ENCODE data around the gene SYMPK. TPM values are rescaled to one million over a fixed set of nuclear protein-coding genes. Genes with fewer than 3 reads are reported as not detected.

Gene SYMPK
- total and polyA plus RNA-seq, 2 donors from 2014 or later: 61.5 to 77.4 TPM

DNA sequence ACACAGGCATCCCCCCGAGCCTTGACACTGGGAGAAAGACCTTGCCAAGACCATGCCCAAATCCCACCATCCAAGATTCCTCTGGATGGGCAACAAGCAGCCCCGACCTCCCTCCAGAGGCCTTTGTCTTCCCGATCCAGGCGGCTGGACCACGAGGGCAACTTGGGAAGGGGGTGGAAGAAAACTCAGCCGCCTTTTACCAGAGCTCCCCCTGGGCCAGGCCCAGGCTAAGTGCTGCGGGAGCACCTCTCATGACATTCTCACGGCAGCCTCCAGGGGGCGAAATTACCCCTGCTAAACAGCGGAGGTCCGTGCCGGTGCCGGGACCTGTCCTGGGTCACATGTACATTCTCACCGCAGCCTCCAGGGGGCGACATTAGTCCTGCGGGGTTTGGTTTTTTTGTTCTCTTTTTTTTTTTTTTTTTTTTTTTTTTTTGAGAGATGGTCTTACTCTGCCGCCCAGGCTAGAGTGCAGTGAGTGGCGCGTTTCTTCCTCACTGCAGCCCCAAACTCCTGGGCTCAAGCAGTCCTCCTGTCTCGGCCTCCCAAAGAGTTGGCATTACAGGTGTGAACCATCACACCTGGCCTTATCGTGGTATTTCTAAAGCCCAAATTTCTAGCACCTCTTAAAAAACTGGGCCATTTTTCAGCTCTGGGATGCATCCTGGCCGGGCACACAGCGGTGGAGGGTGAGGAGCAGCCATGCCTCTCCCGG, 45.8 kb downstream of the SYMPK start:
- no peak overlapping the region for H3K27ac ChIP-seq (ENCODE audit: low read depth in 2 of 2, low read length in 2 of 2)
- H3K36me3 ChIP-seq (ENCODE audit: control insufficient read depth in 2 of 3, insufficient read depth in 3 of 3, low read length in 3 of 3): peaks cover 0 to 4% (median 2%) of the 10 kb centered on the region in 3 donors
- TF ChIP-seq, protein P1, sequence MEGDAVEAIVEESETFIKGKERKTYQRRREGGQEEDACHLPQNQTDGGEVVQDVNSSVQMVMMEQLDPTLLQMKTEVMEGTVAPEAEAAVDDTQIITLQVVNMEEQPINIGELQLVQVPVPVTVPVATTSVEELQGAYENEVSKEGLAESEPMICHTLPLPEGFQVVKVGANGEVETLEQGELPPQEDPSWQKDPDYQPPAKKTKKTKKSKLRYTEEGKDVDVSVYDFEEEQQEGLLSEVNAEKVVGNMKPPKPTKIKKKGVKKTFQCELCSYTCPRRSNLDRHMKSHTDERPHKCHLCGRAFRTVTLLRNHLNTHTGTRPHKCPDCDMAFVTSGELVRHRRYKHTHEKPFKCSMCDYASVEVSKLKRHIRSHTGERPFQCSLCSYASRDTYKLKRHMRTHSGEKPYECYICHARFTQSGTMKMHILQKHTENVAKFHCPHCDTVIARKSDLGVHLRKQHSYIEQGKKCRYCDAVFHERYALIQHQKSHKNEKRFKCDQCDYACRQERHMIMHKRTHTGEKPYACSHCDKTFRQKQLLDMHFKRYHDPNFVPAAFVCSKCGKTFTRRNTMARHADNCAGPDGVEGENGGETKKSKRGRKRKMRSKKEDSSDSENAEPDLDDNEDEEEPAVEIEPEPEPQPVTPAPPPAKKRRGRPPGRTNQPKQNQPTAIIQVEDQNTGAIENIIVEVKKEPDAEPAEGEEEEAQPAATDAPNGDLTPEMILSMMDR (IDR thresholded peaks at IDR 0.05; ENCODE audit: borderline replicate concordance, extremely low read depth, insufficient read depth): peak; percentile 89
- peak; percentile 89 for FAIRE-seq
- peak; percentile 97 to 98 (median 97) for DNase-seq
- H3K9ac ChIP-seq (ENCODE audit: low read length in 3 of 3): no peak overlapping the region
- H3K9me3 ChIP-seq (ENCODE audit: control insufficient read depth in 2 of 3, insufficient read depth in 1 of 3, low read length in 3 of 3): no peaks in the 10 kb centered on the region
- H3K27me3 ChIP-seq (ENCODE audit: control insufficient read depth, insufficient read depth, low read length): no peaks in the 10 kb centered on the region
- intact Hi-C loops (cut with DNase I): no loop called here
- H3K4me3 ChIP-seq (ENCODE audit: low read length in 3 of 3): no peak overlapping the region
- no peaks in the 10 kb centered on the region for H3K4me1 ChIP-seq (ENCODE audit: control insufficient read depth in 2 of 3, insufficient read depth in 2 of 3, low read depth in 1 of 3, low read length in 3 of 3)

DNA sequence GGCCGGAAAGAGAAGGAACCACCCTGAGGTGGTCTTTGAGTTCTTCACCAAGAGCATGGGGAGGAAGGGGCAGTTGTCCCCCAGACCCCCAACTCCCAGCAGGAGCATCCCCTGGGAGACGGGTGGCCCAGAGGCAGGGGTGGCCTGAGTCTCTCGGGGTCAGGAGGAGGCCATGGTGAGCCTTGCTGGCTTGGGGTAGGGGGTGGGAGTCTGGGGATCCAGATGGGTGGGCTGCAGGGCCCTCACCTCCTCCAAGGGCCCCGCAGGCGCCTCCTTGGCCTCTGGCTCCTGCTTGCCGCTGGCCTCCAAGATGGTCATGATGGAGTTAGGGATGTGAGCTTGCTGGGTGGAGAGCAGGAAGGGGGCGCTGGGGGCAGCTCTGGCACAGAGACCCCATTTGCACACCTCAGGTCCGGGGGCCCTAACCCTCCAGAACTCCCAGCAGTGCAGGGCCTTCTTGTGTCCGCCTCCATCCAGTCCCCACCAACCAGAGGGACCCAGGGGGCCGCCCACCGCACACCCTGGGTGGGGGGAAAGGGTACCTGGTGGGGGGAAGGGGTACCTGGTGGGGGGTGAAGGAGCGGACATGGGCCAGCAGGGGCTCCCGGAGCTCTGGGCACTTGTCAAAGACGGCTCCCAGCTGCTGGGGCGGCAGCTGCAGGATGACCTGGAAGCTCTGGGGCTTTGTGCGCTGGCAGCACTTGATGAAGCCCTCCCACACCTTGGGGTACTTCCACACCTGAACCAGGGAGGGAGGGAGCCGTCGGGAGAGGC, 46.5 kb downstream of the SYMPK start:
- no peaks in the 10 kb centered on the region for H3K9me3 ChIP-seq (ENCODE audit: control insufficient read depth in 2 of 3, insufficient read depth in 1 of 3, low read length in 3 of 3)
- no peak overlapping the region for H3K9ac ChIP-seq (ENCODE audit: low read length in 3 of 3)
- peaks cover 0 to 3% (median 2%) of the 10 kb centered on the region in 3 donors for H3K36me3 ChIP-seq (ENCODE audit: control insufficient read depth in 2 of 3, insufficient read depth in 3 of 3, low read length in 3 of 3)
- no peak overlapping the region for H3K27ac ChIP-seq (ENCODE audit: low read depth in 2 of 2, low read length in 2 of 2)
- no peak overlapping the region for H3K4me3 ChIP-seq (ENCODE audit: low read length in 3 of 3)
- peak in 2 of 5 donors; percentile 21 to 85 for DNase-seq
- no peaks in the 10 kb centered on the region for H3K4me1 ChIP-seq (ENCODE audit: control insufficient read depth in 2 of 3, insufficient read depth in 2 of 3, low read depth in 1 of 3, low read length in 3 of 3)
- H3K27me3 ChIP-seq (ENCODE audit: control insufficient read depth, insufficient read depth, low read length): no peaks in the 10 kb centered on the region
- FAIRE-seq: no peak
- TF ChIP-seq, protein P1 (IDR thresholded peaks at IDR 0.05; ENCODE audit: borderline replicate concordance, extremely low read depth, insufficient read depth): no peak
- intact Hi-C loops (cut with DNase I): no loop called here

DNA sequence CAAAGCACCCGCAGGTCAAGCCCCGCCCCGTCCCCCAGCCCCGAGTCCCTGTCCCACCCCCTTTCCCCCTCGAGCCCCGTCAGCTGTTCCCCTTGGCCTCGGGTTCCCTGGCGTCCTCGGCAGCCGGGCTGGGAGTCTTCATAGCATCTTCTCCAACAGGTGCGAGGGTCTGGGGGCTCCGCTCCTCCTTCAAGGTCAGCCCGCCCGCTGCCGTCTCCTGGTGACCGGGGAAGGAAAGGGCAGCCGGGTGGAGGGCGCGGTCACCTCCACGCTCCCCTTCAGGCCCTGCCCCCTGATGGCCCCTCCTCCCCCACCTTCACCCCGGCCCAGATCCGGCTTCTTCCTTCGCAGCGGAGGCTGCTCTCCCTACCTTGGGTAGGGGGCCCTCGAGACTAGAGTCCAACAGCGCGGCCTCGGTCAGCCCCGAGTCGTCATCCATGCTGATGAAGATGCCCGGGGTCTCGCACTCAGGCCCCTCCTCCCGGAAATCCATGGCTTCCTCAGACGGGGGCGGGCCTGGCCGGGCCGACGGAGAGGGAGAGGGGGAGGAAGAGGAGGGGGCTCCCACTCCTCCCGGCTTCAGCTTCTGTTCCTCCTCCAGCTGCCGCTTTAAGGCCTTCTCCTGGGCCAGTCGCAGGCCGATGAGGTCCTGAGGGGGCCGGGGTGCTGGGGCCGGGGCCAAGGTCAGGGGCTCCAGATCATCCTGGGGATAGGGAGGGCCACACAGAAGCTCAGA, 47.3 kb downstream of the SYMPK start:
- H3K27me3 ChIP-seq (ENCODE audit: control insufficient read depth, insufficient read depth, low read length): no peaks in the 10 kb centered on the region

More for the DNA sequence above, 47.3 kb downstream of the SYMPK start:
- DNase-seq (peak in 4 of 5 donors; percentile 79 to 93 (median 88)), FAIRE-seq (no peak)
- Histone ChIP-seq H3K4me3 (ENCODE audit: low read length in 3 of 3) (no peak overlapping the region), H3K9ac (ENCODE audit: low read length in 3 of 3) (no peak overlapping the region), H3K27ac (ENCODE audit: low read depth in 2 of 2, low read length in 2 of 2) (no peak overlapping the region), H3K36me3 (ENCODE audit: control insufficient read depth in 2 of 3, insufficient read depth in 3 of 3, low read length in 3 of 3) (peaks cover 0 to 2% (median 2%) of the 10 kb centered on the region in 3 donors), H3K4me1 (ENCODE audit: control insufficient read depth in 2 of 3, insufficient read depth in 2 of 3, low read depth in 1 of 3, low read length in 3 of 3) (no peaks in the 10 kb centered on the region), H3K9me3 (ENCODE audit: control insufficient read depth in 2 of 3, insufficient read depth in 1 of 3, low read length in 3 of 3) (no peaks in the 10 kb centered on the region)
- intact Hi-C loops (cut with DNase I): no loop called here
- TF ChIP-seq, protein P1 (IDR thresholded peaks at IDR 0.05; ENCODE audit: borderline replicate concordance, extremely low read depth, insufficient read depth): no peak
